PC-3 (cell line): ENCODE measurements around the gene ARHGAP32.

Experiments used
- CTCF ChIP-seq: fragments of 300-600 bp; sonication (generic); conservative IDR thresholded peaks from 2 replicates; pipeline ENCODE4 v1.5.1; 2017; ENCODE audit warnings: antibody characterized with exemption, low read depth, mild to moderate bottlenecking, low read length
- EZH2 ChIP-seq: fragments of 300-600 bp; sonication (generic); IDR thresholded peaks from one replicate; pipeline ENCODE4 v1.6.1; 2017; ENCODE audit warnings: antibody characterized with exemption, mild to moderate bottlenecking, low read length; ENCODE audit not compliant: unreplicated experiment
- EZH2phosphoT487 ChIP-seq: fragments of 300-600 bp; sonication (generic); IDR thresholded peaks from 2 replicates; pipeline ENCODE4 v1.6.1; 2018; ENCODE audit warnings: mild to moderate bottlenecking, antibody characterized with exemption, low read length, borderline replicate concordance

- TF ChIP-seq CTCF (no peak), EZH2 (no peak), EZH2phosphoT487 (no peak)
Observed at GRCh38 chr11:128947773-128948172, 244.4 kb downstream of the ARHGAP32 start.
